Esophagus squamous epithelium (tissue), 5 donors: ENCODE data around the gene ARIH2. TPM values are rescaled to one million over a fixed set of nuclear protein-coding genes. Genes with fewer than 3 reads are reported as not detected.
"Not testable (repeated sequence)": the region's sequence is repeated elsewhere in the genome, so short reads cannot be mapped to it uniquely, and the experiment has no call there.

Source experiments
- DNase-seq: peaks from one replicate; lab custom pipeline; 2025; lab: John Stamatoyannopoulos, UW
- H3K27ac ChIP-seq, 4 donors: fragments of 200-600 bp; sonication (generic); one replicate each; pipeline ENCODE4 v1.5.1; 2016 to 2019; ENCODE audit warnings: mild to moderate bottlenecking in 1 of 4
- H3K27me3 ChIP-seq, 4 donors: fragments of 200-600 bp; sonication (generic); 1 replicate in 3 of 4; 2 replicates in 1 of 4; pipeline versions ENCODE4 v1.5.1 to v1.6.0; 2017 to 2021; ENCODE audit warnings: antibody characterized with exemption in 1 of 4
- H3K36me3 ChIP-seq, 3 donors: fragments of 200-600 bp; sonication (generic); one replicate each; pipeline ENCODE4 v1.5.1; 2016 to 2019
- H3K4me1 ChIP-seq, 3 donors: fragments of 200-600 bp; sonication (generic); one replicate each; pipeline ENCODE4 v1.5.1; 2017 to 2019
- H3K4me3 ChIP-seq, 4 donors: fragments of 200-600 bp; sonication (generic); 1 replicate in 3 of 4; 2 replicates in 1 of 4; pipeline ENCODE4 v1.5.1; 2016 to 2019; ENCODE audit warnings: mild to moderate bottlenecking in 2 of 4, moderate library complexity in 1 of 4
- H3K9me3 ChIP-seq, 3 donors: fragments of 200-600 bp; sonication (generic); one replicate each; pipeline ENCODE4 v1.5.1; 2016 to 2019
- CTCF ChIP-seq, 6 experiments: fragments of 450-650 bp in 4 of 6; fragments of 200-600 bp in 2 of 6; sonication (generic) in 2 of 6; IDR thresholded peaks; one replicate each; pipeline ENCODE4 v1.5.1; 2016 to 2019; ENCODE audit warnings: antibody characterized with exemption in 6 of 6, mild to moderate bottlenecking in 4 of 6, moderate library complexity in 4 of 6
- POLR2A ChIP-seq, 4 donors: fragments of 450-650 bp; IDR thresholded peaks; one replicate each; pipeline ENCODE4 v1.6.1; 2017; ENCODE audit warnings: antibody characterized with exemption in 4 of 4, mild to moderate bottlenecking in 4 of 4, moderate library complexity in 3 of 4
- WGBS, 2 donors: methylation state at CpG; one replicate each; pipeline ENCODE4 v1.1.5; 2018; 5-methylcytosine and 5-hydroxymethylcytosine counted together
- intact Hi-C: fragments of 100-400 bp; cut with DNase I; formaldehyde crosslinking; loops from one replicate; pipeline ENCODE4 v1.15.0; 2022
- total RNA-seq, 4 donors: library from RNA; depleted of rRNA; stranded (reverse); fragments of >200 nt; gene quantifications; one replicate each; pipeline ENCODE4 v1.1.0, GENCODE V29; 2016
- donor health status: DM: yes; HTN: yes; CAD: no.

ARIH2 gene
- total RNA-seq, 4 donors from 2014 or later, result 54.0 to 74.2 (median 71.3) TPM

GRCh38 chr3:49006408-49007067 lies 87.9 kb downstream of the ARIH2 start:
- intact Hi-C loops, result no loop called here
- Histone ChIP-seq H3K9me3 (no peaks in the 10 kb centered on the region), H3K27ac (peak overlapping the region; percentile 84 to 98 (median 94)), H3K4me3 (peak overlapping the region; percentile 46 to 90 (median 66)), H3K36me3 (peaks cover 0 to 16% (median 0%) of the 10 kb centered on the region in 3 donors), H3K27me3 (no peaks in the 10 kb centered on the region), H3K4me1 (peaks cover 7 to 36% (median 13%) of the 10 kb centered on the region in 3 donors)
- TF ChIP-seq POLR2A (IDR thresholded peaks at IDR 0.05) (no peak), CTCF (IDR thresholded peaks at IDR 0.05) (no peak)
- 2 to 7% methylated on average over 4 to 11 of the region's 32 CpGs for WGBS, 2 donors
- DNase-seq, result no peak

DNA sequence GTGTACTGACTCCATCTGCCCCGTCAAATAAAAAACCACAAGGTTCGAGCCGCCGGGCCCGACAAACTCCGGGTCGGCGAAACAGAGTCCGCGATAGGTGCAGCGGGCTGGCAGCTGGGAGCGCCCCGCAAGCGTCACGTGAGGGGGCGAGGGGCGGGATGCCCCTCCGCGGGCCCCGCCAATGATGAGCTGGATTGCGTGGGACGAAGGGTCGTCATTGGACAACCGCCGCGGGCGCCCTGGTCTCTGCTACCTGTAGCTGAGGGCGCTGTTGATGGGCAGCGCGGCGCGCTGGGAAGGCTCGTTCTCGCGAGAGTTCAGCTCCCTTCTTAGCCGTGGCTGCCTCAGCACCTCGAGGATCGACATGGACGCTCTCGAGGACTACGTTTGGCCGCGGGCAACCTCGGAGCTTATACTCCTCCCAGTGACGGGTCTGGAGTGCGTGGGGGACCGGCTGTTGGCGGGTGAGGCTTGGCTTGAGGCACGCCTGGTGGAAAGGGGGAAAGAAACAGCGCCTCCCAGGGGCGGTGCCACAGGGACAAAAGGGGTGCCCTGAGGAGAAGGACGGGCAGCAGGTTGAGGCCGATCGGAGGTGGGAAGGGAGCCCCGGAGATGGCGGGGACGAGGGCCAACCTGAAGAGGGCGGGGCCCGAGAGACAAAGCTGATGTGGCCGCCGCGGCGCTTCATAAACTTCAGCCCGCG lies 88.6 kb downstream of the ARIH2 start, which contains the start of gene WDR6:
WDR6 (plus strand) TSS at position 324 of the 703 bp plus-strand sequence; CDS start at position 365, 41 bp downstream.
- H3K27ac ChIP-seq, result peak within 1 kb of the TSS; percentile 84 to 98 (median 94)
- TF ChIP-seq CTCF (IDR thresholded peaks at IDR 0.05) (peak in 5 of 6 experiments; percentile 45 to 56 (median 52)), POLR2A (IDR thresholded peaks at IDR 0.05) (peak in 2 of 4 donors; percentile 41 to 71)
- peaks cover 7 to 42% (median 17%) of the 10 kb centered on the region in 3 donors for H3K4me1 ChIP-seq
- 0% methylated on average over 13 to 37 of the region's 65 CpGs for WGBS, 2 donors
- H3K36me3 ChIP-seq, result peaks cover 0 to 23% (median 0%) of the 10 kb centered on the region in 3 donors
- intact Hi-C loops, result no loop called here
- peak; percentile 77 for DNase-seq
- H3K4me3 ChIP-seq, result peak within 1 kb of the TSS; percentile 46 to 90 (median 66)
- H3K9me3 ChIP-seq, result no peaks in the 10 kb centered on the region
- no peaks in the 10 kb centered on the region for H3K27me3 ChIP-seq

GRCh38 chr3:49007771-49008528 lies 89.3 kb downstream of the ARIH2 start:
- Histone ChIP-seq H3K36me3 (peaks cover 0 to 25% (median 0%) of the 10 kb centered on the region in 3 donors), H3K4me3 (peak overlapping the region; percentile 46 to 90 (median 66)), H3K4me1 (peaks cover 7 to 50% (median 20%) of the 10 kb centered on the region in 3 donors), H3K9me3 (no peaks in the 10 kb centered on the region), H3K27me3 (no peaks in the 10 kb centered on the region), H3K27ac (peak overlapping the region; percentile 84 to 98 (median 94))
- intact Hi-C loops, result no loop called here
- peak; percentile 55 for DNase-seq
- TF ChIP-seq CTCF (IDR thresholded peaks at IDR 0.05), result no peak
- TF ChIP-seq POLR2A (IDR thresholded peaks at IDR 0.05), result peak in 1 of 4 donors; percentile 16
- WGBS, 2 donors, result 19 to 37% methylated on average over 11 to 18 of the region's 41 CpGs

GRCh38 chr3:49008627-49009026 lies 90.0 kb downstream of the ARIH2 start:
- 85 to 88% methylated on average over 4 to 5 of the region's 5 CpGs for WGBS, 2 donors
- H3K9me3 ChIP-seq, H3K27me3 ChIP-seq, intact Hi-C loops, DNase-seq: not testable (repeated sequence)
- Histone ChIP-seq H3K27ac (peak overlapping the region; percentile 84 to 98 (median 94)), H3K4me3 (peak overlapping the region in 3 of 4 donors; percentile 58 to 90 (median 73)), H3K4me1 (peaks cover 7 to 57% (median 23%) of the 10 kb centered on the region in 3 donors), H3K36me3 (peaks cover 0 to 32% (median 0%) of the 10 kb centered on the region in 3 donors)

GRCh38 chr3:49009396-49009795 lies 90.8 kb downstream of the ARIH2 start:
- Histone ChIP-seq H3K27me3 (no peaks in the 10 kb centered on the region), H3K9me3 (no peaks in the 10 kb centered on the region), H3K36me3 (peaks cover 0 to 40% (median 7%) of the 10 kb centered on the region in 3 donors), H3K27ac (no peak overlapping the region), H3K4me3 (no peak overlapping the region), H3K4me1 (peaks cover 7 to 60% (median 23%) of the 10 kb centered on the region in 3 donors)
- DNase-seq, result no peak
- 77 to 87% methylated on average over 3 of the region's 3 CpGs for WGBS, 2 donors
- TF ChIP-seq POLR2A (IDR thresholded peaks at IDR 0.05) (no peak), CTCF (IDR thresholded peaks at IDR 0.05) (no peak)
- intact Hi-C loops, result no loop called here
